Stimulated activated CD8-positive, alpha-beta memory T cell treated with anti-CD3 and anti-CD28 coated beads, Interleukin-15, amount 100 ng/mL, for 48 hours (primary cell): ENCODE data around the gene AKAP8L.
"Not testable (repeated sequence)": the region's sequence is repeated elsewhere in the genome, so short reads cannot be mapped to it uniquely, and the experiment has no call there.

Experiments
- DNase-seq, 2 donors: peaks; one replicate each; pipeline ENCODE4 v3.0.0-alpha.2; 2020; ENCODE audit warnings: low read depth in 2 of 2

Gene AKAP8L

DNA sequence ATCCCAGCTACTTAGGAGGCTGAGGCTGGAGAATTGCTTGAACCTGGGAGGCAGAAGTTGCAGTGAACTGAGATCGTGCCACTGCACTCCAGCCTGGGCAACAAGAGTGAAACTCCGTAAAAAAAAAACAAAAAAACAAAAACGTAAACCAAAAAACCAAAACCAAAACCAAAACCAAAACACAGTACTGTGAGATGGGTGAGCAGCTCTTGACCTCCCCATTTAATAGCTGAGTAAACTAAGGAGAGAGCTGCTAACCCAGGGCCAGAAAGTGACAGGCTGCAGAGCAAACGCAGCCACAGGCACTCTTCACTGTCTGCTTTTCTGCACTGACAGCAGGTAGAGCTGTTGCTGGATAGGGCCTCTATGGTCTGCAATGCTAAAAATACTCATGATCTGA is 58.8 kb downstream of the AKAP8L start:
- not testable (repeated sequence) for DNase-seq

DNA sequence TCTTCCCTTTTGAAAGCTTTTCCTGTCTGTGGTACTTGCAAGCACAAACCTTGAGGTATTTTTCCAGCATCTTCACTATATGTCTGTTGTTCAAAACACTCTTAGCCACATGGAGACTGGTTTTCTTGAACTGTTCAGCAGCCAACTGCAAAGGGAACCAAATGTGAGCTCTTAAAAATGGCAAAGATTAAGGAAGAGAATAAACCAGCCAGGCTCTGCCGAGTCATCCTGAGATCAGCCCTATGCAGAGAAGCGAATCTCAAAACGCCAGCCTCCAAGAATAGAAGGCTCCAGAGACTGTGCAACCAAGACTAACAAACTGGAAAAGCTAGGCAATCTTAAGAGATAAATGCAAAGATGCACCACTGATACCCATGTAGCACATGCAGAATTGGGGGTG is 59.9 kb downstream of the AKAP8L start:
- DNase-seq, result no peak

DNA sequence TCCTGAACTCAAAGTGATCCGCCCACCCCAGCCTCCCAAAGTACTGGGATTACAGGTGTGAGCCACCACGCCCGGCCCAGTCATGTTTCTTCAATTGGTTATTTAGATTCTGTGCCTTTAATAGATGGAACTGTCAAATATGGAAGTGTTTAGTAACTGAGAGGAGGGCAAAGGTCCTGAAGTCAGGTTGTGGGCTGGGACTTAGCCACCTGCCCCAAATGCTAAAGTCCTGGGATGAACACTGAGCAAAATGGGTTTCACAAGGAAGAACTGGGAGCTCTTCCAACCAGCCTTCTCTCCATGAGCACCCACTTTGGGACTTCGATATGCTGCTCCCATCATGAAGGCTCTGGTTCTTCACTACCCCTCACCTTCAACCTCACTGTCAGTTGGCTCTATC is 60.9 kb downstream of the AKAP8L start:
- no peak for DNase-seq

DNA sequence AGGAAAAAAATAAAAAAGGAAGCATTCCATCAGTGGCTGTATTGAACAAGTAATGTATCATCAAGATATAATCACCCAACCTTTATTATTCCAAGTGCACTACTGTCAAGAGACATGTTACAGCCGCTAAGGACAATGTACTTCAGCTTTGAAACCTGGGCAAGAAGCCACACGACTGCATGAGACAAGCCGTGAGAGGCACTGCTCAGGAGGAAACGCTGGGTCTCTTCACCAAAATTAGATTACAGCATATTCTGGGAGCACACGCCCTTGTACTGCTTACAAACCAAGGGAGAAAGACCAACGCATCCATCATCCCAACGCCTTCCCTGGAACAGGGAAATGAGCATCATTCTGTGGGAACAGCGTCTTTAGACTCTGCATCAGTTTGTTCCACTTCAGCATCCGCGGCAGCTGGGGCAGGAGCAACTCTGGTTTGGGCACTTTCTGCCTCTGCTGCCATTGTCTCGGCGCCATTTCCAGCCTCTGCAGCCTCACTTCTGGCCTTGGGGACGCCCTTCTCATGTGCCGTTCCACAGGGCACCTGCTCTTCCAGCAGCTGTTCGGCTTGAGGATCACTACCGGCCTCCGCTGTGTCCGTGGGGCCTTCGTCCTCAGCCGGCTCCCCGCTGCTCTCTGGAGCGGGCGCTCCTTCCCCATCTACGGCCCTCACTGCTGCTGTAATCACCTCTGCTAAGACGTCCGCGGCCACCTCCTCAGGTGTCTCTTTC is 64.1 kb downstream of the AKAP8L start:
- no peak for DNase-seq

DNA sequence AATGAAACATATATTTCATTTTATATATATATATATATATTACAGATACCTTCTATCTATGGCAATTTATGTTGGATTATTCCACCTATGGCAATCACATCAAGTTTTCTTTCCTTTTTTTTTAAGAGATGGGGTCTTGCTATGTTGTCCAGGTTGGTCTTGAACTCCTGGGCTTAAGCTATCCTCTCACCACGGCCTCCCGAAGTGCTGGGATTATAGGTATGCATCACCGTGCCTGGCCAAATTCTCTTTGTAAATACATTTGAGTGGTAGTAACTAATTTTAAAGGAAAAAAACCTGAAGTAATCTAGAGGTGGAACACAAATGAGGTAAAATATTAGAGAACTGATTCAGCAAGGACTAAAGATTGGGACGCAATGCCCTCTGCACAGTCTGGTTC is 64.9 kb downstream of the AKAP8L start:
- DNase-seq, result no peak

DNA sequence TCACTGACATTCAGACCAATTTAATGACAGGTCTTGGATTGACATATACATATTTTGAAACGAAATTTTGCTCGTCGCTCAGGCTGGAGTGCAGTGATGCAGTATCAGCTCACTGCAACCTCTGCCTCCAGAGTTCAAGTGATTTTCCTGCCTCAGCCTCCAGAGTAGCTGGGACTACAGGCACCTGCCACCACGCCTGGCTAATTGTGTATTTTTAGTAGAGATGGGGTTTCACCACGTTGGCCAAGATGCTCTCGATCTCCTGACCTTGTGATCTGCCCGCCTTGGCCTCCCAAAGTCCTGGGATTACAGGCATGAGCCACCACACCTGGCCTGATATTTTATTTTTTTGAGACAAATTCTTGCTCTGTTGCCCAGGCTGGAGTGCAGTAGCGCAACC is 66.3 kb downstream of the AKAP8L start:
- DNase-seq, result not testable (repeated sequence)

DNA sequence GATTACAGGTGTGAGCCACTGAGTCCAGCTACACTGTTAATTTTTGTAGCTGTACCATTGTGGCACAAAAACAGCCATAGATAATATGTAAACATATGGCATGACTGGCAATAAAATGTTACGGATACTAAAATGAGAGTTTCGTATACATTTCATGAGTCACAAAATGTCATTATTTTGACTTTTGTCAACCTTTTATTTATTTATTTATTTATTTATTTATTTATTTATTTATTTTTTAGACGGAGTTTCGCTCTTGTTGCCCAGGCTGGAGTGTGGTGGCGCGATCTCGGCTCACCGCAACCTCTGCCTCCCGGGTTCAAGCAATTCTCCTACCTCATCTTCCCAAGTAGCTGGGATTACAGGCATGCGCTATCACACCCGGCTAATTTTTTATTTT is 77.5 kb downstream of the AKAP8L start:
- not testable (repeated sequence) for DNase-seq

DNA sequence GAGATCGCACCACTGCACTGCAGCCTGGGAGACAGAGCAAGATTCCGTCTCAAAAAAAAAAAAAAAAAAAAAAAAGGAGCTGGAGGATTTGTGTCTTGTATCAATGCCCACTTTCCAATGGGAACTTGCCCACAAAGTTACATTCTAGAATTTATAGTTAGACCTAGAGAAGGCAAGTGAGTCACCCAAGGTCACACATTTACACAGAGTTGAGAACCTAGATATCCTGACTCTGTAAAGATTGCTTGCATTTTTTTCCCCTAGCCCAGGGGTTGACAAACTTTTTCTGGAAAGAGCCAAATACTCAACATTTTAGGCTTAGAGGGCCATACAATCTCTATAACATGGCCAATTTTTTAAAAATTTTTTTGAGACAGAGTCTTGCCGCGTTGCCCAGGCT is 78.7 kb downstream of the AKAP8L start:
- DNase-seq, result no peak

DNA sequence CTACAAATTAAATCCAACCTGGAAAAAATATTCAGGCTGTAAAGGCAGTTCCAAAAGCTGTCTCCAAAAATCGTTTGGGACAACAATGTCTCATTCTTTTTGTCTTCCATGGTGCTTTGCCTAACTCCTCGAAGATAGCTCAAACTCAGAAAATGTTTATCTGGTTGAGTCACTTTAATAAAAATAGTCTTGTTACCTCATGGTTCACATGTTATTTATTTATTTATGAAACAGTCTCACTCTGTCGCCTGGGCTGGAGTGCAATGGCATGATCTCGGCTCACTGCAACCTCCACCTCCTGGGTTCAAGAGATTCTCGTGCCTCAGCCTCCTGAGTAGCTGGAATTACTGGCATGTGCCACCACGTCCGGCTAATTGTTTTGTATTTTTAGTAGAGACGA is 81.6 kb downstream of the AKAP8L start:
- DNase-seq, result no peak

DNA sequence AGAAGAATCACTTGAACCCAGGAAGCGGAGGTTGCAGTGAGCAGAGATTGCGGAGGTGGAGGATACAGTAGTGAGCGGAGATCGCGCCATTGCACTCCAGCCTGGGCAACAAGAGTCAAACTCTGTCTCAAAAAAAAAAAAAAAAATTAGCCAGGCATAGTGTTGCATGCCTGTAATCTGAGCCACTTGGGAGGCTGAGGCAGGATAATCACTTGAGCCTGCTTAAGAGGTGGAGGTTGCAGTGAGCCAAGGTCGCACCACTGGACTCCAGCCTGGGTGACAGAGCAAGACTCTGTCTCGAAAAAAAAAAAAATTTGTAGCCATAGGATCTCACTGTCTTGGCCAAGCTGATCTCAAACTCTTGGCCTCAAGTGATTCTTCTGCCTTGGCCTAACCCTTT is 82.8 kb downstream of the AKAP8L start:
- not testable (repeated sequence) for DNase-seq

DNA sequence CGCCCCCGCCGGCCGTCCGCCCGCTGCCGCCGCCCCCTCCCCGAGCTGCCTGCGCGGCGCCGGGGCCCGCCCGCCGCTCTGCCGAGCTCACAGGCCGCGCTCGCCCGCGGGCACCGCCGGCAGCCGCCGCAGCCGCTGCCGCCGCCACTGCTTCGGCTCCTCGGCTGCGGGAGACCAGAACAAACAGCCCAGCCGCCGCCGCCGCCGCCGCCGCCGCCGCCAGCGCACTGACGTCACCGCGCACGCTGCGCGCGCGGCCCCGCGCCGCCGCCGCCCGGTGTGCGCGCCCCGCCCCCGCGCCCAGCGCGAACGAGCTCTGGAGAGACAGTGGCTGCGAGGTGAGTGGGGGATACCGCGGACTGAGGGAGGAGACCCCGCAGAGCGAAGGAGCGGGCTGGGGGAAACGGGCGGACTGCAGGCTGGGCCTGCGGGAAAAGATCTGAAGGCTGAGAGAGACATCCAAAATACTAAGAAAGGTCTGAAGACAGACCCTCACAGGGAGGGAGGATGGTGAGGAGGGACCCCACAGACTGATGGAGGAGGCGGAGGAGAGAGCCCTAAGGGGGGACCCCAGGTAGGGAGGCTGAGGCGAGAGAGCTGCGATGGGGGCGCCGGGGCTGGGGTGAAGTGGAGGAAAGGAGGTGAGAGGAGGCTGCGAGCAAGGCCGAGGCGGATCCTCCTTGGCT is 86.3 kb downstream of the AKAP8L start, which contains the start of gene BRD4:
BRD4 (minus strand) TSS at position 229 of the 686 bp plus-strand sequence. CDS start 59,440 bp downstream, outside the sequence.
- DNase-seq, result peak; percentile 63 to 70

DNA sequence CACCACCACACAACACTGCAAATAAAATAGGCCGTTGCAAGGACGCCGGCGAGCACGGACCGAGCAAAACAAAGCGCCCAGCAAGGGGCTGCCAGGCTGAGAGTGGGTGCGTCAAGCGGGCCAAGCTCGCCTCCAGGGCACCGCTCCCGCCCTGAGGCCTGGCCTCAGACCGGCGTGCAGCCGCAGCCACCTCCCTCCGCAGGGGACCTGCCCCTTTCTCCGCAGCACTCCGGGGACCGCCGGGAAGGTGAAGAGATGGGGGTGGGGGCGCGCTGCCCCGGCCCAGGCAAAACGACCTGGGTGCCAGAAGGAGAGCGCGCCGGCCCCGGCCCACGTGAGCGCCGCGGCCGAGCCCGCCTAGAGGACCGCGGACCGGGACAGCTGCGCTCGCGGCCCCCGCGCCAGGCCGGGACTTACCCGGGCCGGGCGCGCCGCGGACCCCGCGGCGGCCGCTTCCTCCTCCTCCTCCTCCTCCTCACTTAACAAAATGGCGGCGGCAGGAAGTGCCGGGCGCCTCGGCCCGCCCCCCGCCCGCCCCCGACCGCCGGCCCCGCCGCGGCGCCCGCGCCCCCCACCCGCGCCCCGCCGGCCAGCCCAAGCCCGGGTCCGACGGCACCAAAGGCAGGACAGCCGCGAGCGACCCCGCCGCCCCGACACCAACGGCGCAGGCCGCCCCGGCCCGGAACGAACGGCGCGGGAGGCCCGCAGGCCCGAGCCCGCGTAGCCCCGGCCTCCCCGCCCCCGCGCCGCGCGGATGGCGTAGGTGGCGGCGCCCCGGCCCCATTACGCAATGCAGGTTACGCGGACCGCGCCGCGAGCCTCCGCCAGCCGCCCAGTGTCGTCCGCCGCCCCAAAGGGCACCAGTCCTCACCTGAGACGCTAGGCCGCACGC is 87.1 kb downstream of the AKAP8L start:
- peak; percentile 49 to 53 for DNase-seq

DNA sequence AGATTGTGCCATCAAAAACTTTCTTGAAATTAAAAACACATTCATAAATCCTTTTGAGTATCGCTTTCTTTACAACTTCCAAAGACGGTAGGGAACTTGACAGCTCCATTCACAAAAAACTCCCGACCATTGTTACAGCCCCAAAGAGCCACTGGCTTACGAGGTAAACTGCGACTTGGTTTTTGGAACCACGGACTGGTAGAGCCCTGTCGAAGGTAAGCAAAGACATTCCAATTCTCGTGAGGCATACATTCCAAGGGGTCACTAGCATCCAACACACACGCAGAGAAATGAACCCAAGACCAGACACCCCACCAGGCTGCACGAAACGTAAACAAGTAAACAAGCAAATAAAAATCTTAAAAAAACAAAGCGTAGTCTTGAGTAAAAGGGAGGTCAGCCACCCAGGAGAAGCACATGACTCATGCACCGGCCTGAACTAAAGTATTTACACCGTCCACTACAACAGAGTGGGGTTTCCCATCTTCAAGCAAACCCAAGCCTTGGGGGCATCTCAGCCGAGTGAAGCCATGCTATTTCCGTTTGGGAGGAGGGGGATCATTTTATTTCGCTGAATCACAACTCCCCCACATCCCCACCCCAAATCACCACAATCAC is 87.9 kb downstream of the AKAP8L start:
- DNase-seq, result no peak
